Stimulated activated CD4-positive, alpha-beta T cell treated with anti-CD3 and anti-CD28 coated beads, Interleukin-1b, Interleukin-23, amount 100 ng/mL, for 1 hour (primary cell): ENCODE results near the gene ANXA3.
"Not testable (repeated sequence)": the region's sequence is repeated elsewhere in the genome, so short reads cannot be mapped to it uniquely, and the experiment has no call there.

Experiments
- DNase-seq, 2 donors: peaks; one replicate each; pipeline ENCODE4 v3.0.0-alpha.2; 2020; ENCODE audit warnings: low read depth in 2 of 2

ANXA3 gene

DNA sequence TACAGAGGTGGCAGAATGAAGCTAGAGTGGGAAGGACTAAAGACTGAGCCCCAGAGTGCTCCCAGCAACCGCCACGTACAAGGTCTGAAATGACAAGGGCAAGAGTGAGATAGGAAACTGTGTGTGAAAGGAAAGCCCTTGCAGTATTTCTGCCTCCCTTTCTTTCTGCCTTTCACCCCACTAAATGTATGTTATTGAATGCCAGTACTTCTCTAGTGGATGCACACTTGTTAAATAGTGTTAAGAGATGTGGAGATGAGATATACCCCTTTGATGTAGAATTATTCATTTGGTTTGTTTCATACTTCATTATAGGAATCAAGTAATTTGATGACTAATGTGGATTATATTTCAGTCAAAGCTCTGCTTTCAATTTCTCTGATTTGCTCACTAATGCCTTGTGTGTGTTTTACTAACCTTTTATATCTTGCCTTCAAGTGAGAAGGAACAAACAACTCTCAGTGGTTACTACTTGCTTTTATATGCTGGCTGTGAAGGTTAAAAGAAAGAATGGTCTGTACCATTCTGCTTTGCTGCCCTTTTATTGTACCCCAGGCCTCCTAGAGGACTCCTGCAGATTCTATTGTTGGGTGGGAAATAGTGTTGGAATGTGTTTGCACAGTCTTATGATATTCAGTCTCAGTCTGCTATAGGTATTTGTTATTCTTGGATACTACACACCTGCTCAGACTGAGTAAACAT lies 8.0 kb upstream of the ANXA3 start:
- no peak for DNase-seq

DNA sequence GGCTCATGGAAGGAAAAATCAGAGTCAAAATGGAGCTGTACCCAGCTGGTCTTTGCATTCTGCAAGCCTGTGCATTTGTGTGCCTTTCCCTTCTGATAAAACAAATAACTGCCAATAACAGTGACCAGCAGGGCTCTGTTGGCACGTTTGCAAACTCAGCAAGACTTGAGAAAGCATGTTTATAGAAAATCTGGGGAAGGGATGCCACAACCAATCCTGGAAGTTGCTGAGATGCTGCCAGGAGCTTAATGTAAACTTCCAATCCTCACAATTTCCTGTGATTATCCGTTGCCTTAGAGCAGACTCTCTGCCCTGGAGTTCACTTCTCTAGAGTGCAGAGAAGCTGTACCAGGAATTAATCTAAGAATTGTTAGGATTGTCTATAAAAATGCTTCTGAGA lies 6.9 kb upstream of the ANXA3 start:
- no peak for DNase-seq

DNA sequence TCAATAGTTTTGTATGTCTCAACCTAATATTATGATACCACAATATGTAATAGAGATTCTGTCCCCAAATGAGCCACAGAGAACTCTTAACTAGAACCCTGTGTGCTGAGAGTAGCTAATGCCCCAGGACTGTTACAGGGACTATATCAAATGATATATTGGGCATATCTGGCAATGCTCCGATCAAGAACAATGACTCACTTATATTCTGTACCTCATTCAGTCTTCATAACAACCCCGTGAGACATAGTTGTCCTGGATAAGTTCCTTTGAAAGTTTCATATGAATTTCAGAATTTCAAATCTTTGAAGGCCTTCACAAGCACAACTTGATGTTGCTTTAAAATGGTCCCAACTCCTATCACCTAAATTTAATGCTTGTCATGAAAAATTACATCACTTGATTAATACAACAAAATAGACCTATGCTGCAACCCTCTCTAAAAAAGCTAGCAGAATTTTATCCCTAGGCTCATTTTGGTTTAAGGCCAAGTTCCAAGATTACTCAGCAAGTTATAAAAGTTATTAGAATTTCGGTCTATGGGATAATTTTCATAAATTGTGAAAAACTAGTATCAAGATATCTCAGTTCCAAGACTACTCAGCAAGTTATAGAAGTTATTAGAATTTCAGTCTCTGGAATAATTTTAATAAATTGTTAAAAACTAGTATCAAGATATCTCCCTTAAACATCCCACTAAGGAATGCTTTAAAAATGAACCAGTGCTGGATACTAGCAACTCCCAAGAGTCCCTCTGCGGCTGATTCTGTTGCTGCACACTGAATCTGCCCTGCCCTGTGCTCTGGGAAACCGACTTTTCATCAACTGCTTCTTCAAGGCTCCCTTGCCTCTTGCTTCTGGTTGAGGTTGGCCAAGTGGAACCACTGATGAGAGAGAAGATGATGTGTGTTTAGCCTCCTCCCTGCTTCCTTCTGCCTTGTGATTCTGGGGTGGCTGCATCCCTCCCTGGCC lies 6.0 kb upstream of the ANXA3 start:
- no peak for DNase-seq

DNA sequence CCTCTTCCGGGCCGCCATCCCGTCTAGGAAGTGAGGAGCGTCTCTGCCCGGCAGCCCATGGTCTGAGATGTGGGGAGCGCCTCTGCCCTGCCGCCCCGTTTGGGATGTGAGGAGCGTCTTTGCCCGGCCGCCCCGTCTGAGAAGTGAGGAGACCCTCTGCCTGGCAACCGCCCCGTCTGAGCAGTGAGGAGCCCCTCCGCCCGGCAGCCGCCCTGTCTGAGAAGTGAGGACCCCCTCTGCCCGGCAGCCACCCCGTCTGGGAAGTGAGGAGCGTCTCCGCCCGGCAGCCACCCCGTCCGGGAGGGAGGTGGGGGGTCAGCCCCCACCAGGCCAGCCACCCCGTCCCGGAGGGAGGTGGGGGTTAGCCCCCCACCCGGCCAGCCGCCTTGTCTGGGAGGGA lies 3.7 kb upstream of the ANXA3 start:
- DNase-seq: not testable (repeated sequence)

DNA sequence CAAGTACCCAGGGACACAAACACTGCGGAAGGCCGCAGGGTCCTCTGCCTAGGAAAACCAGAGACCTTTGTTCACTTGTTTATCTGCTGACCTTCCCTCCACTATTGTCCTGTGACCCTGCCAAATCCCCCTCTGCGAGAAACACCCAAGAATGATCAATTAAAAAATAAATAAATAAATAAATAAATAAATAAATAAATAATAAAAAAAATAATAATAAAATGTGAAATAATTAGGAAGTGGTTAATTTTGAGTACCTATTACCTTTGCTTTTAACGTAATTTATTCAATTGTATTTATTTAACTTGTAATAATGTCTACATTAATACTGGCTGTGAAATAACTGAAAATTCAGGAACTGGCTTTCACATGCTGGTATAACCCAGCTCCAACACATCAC lies 2.7 kb upstream of the ANXA3 start:
- not testable (repeated sequence) for DNase-seq

DNA sequence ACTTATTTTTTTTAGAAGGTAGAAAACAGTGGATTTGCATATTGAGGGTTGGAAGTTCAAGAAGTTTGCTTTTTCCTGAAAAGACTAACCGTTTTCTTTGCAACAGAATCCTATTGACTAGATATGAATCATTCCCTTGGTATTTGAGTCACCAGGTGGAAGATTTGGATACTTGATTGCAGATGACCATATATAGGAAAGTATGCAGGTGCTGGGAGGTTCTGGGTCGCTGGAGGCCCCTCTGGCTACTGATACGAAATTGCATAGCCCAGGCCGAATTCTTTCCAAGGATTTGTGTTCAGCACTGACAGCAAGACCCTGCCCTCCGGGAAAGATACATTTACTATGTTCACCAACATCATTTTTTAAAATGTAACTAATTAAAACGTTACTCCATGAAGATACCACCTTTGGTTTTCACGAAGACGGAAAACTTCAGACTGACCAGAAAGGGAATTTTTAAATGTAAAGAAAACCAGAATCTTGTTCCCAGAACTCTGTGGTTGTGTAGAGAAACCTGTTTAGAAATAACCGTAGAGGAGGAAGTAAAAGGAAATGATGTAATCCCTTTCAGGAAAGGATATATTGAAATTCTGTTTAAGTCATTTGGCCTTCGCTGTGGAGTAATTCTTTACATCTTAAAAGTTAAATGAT lies 946 bp downstream of the ANXA3 start:
- DNase-seq: no peak

DNA sequence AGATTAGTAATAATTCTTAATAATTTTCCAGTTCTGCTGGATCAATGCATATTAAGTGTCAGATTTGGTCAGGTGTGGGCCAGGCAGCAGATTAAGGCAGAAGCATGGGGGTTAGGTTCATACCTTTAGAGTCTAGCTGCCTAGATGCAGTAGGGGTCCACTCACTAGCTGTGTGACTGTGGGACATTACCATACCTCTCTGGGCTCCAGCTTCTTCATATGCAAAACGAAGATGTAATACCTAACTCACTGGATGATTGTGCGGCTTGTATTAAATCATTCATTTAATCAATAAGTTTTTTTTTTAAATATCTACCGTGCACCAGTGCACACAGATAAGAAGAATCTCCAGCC lies 1.4 kb downstream of the ANXA3 start:
- DNase-seq: no peak

DNA sequence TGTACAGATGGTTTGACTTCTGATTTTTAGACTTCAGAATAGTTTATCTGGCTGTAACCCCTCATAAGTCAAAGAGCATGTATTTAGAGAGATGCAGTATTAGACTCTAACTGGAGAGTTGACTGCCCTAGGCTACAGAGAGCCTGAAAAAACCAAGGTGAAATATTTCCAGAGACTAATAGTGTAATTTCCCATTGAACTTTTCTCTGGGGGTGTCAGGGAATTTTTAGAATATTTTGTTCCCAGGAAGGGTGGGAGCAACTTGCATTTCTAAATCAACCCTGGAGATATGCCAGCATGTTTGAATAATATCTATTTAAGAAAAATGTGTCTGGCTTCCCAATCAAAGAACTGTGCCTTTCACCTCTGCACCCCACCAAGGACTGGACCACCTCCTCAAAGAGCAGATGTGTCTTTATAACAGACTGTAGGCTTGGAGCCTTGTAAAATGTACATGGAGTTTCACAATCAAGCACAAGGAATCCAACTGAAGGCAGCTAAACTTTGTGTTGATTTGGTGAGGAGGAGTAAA lies 2.0 kb downstream of the ANXA3 start:
- no peak for DNase-seq

DNA sequence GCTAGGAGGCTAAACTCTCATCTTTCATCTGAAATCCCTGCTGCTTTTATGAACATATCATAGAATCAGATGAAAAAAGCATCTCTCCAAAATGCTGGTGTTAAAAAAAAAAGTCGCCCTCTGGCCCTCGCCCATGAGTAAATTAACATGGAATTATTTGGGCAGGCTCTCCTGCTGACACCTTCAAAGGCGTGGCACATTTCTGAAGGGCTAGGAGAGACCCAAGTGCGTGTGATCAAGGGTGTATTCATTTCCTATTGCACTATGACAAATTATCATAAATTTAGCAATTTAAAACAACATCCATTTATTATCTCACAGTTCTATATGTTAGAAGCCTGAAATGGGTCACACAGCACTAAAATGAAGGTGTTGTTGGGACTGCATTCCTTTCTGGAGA lies 5.1 kb downstream of the ANXA3 start:
- DNase-seq: no peak

DNA sequence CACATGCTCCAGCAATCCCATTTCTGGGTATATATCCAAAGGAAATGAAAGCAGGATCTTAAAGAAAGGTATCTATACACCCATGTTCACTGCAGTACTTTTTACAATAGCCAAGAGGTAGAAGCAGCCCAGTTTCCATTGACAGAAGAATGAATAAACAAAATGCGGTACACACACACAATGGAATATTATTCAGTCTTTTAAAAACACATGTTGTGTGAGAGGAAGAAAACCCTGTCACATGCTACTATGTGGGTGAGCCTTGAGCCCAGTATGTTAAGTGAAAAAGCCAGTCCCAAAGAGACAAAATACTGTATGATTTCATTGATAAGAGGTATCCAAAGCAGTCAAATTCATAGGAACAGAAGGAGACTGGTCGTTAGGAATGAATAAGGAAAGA lies 6.3 kb downstream of the ANXA3 start:
- DNase-seq: no peak

DNA sequence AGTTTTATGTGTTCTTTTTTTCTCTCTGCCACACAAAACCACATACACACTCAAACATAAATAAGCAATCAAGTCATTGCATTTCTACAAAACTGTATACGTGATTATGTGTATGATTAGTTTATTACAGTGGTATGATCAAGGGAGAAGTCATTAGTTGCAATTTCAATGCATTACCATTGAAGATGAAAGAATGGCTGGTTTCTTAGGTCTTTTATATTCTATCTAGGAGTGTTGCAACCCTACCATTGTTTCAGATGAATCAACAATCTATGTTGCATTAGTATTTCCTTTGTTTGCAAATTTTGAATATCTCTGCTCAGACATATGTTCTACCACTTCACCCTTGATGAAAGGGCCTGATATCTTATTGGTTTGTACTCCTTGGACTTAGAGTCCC lies 6.8 kb downstream of the ANXA3 start:
- DNase-seq: no peak

DNA sequence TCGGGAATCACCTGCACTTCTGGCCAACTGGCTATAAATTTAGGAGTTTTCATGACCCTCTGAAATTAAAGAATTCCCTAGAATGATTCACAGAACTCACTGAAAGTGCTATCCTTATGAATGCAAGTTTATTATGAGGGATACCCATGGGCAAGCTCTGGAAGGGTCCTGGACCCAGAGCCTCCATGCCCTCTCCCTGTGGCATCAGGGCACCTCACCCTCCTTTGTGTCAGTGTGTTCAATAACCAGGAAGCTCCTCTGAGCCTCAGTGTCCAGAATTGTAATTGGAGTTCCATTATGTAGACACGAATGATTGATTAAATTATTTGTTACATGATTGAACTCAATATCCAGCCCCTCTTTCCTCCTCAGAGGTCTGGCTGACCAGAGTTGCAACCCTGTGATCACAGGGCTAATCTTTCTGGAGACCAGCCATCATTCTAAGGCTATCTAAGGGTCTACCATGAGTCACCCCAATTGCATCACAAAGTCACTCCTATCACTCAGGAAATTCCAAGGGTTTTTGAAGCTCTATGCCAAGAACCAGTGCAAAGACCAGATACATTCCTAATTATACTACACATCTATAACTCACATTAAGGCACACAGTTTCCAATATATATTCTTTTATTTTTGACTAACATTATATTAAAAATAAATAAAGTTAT lies 8.9 kb downstream of the ANXA3 start:
- DNase-seq: no peak

DNA sequence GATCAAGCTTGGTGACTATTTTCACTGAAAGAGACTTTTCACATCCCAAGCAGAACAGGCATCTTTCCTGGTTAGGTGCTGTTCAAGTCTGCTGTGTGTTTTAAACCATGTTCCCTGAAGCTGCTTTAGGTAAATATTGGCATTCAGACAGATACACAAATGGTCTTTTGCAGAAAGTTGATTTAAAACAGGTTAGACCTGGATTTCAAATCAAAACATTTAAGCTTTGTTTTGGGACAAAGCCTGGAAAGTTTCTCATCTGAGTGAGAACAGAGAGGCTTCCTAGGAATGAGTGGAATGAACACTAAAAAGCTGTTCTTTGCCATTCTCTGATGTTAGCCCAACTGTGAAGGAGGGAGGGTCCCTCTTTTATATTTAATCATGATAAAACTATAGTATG lies 10.1 kb downstream of the ANXA3 start:
- no peak for DNase-seq

DNA sequence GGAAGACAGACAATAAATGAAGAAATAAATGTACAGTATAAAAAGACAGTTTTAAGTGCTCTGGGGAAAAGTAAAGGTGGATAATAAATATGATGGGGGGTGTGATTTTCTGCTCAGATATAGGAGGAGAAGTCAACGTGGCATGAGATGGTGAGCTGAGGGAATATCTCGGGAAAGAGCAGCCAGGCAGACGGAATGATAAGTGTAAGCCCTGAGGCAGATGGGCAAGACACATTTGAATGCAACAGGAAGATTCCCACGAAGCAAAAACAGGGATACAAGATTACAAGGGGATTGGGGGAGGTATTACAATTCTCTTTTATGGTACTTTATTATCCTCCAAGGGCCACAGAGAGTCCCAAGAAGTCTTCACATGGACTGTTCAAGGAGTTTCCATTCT lies 11.1 kb downstream of the ANXA3 start:
- no peak for DNase-seq

DNA sequence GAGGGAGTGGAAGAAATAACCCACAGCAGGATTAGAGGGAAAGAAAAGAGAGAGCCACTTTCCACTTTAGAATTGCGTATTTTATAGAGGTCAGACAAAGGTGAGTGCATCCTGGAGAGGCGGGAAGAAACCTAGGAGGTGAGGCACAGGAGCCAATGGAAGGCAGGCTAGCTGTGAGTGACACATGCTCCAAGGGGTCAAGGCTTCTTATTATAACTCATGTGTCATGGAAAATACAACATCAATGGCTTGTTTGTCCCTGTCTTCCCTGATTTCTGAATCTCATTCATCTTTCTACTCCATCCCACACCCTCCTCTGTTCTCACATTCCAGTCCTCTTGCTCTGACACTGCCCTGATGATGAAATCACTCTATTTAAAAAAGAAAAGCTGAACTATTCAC lies 14.4 kb downstream of the ANXA3 start:
- DNase-seq: no peak

DNA sequence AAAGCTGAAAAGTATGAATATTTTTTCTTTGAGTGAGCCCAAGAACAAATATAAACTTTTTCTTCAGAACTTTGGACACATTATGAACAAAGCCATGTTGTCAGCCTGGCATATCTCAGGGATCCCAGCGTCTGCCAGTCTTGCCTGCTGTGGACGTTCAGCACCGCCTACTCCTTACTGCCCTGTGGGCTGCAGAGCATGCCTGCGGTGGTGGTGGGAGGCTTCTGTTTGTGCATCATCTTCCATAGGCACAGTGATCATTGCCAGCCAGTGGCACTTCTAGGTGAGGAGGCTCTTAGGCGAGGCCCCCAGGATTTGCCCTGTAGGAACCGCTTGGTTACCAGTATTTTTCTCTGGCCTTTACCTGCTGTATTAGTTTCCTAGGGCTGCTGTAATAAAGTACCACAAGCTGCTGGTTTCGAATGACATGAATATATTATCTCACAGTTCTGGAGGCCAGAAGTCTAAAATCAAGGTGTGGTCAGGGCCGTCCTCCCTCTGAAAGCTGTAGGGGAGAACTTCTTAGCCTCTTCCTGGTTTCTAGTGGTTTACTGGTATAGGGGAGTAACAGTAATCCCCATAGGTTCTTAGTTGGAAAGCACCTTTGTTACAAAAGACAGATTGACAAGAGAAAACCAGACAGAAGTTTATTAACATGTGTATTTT lies 15.4 kb downstream of the ANXA3 start:
- no peak for DNase-seq

DNA sequence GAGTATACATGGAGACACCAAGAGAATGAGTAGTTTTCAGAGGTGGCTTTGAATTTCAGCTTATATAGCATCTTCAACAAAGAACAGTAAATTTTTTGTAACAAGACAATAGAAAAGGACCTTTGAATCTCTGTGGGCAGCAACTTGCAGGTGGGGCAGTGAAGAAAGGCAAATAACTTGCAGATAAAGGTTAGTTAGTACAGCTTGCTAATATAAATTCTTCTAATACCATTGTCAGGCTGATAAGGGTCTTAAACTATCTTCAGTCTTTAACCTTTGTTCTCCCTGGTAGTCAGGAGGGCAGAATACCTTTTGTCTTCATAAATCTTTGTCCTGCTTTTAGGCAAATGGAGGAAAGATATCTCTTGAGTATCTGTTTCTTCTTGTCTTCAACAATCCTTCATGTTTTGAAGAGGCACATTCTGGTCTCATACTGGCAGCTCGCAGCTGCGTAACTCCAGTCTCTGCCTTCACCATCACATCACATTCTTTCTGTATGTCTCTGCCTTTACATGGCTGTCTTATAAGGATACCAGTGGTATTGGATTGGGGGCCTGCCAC lies 16.0 kb downstream of the ANXA3 start:
- no peak for DNase-seq

DNA sequence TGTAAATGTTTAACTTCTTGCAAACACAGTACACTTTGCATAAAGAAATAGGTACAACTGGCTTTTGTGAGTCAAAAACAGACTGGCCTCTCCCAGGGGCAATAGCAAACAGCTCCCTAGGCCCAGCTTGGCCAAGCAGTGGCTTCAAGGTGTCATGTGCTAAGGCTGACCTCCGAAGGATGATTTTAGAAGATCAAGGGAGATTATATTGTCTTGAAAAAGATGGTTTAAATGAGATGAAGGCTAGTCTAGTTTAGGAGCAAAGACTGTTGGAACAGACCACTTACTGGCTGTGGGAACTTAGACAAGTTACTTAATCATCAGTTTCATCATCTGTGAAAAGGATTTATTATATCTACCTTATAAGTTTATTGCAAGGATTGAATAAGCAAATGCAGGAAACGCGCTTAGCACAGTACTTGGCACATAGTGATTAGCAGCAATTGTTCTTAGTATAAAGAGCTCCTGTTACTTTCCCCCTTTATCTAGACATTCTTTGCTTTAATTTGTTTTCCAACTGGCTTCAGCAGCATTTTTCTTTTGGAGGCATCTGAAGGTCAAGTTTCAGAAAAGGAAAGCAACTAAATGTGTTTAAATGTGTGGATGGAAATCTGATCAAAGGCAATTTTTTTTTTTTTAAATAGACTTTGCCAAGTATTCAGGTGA lies 17.2 kb downstream of the ANXA3 start:
- no peak for DNase-seq

DNA sequence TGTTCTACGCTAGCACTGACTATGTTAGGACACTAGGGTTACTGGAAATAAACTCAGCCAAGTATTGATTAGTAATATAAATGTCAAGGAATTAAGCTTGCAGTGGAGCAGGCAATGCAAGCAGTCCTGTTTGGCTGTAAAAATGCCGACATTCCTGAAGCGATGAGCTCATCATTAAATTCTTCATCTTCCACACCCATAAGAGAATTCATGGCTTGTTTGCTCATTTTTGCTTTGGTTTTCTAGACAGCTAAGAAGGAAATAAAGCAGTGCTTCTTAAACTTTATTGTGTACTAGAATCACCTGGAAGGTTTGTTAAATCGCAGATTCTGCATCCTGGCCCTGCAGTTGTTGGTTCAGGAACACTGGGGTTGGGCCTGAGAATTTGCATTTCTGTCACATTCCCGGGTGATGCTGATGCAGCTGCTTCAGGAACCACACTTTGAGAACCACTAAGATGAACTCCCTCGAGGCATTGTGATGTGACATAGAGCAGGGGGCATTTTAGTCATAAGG lies 17.8 kb downstream of the ANXA3 start:
- no peak for DNase-seq

DNA sequence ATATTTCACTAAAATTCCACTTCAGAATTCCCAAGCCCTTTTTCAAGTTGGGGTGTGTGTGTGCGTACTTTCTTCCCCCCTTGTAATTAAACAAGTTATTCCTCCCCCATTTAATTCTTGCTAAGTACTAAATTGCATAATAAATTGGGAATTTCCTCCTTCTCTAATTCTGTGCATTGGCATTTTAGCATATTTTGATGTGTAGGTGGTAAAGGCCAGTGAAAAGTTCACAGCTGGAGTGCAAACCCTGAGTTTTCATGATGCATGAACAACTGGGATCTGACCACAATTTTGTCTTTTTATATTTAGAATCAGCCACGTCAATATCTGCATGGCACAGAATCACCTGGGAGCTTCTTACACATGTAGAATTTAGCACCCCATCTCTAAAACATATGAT lies 18.5 kb downstream of the ANXA3 start:
- DNase-seq: no peak
